K562 (cell line): ENCODE results near the gene CBX2. TPM values are rescaled to one million over a fixed set of nuclear protein-coding genes. Genes with fewer than 3 reads are reported as not detected.

ENCODE experiments used
- BDP1 ChIP-seq: IDR thresholded peaks from 3 replicates; pipeline ENCODE4 v1.6.1; 2011; ENCODE audit not compliant: insufficient read length, insufficient read depth
- BRD4 ChIP-seq: fragments of 200-600 bp; sonication (generic); IDR thresholded peaks from 2 replicates; pipeline ENCODE4 v1.6.1; 2017; ENCODE audit warnings: inconsistent platforms
- CCAR2 ChIP-seq: fragments of 200-400 bp; formaldehyde crosslinking; IDR thresholded peaks from 2 replicates; pipeline ENCODE4 v1.6.1; 2017; ENCODE audit warnings: mild to moderate bottlenecking, low read depth, low read length
- HDGF ChIP-seq: fragments of 450-650 bp; IDR thresholded peaks from 2 replicates; pipeline ENCODE4 v1.6.1; 2016
- HMBOX1 ChIP-seq: sonication (generic); IDR thresholded peaks from 2 replicates; pipeline ENCODE4 v1.6.1; 2016
- HNRNPL ChIP-seq: fragments of 200-400 bp; formaldehyde crosslinking; IDR thresholded peaks from 2 replicates; pipeline ENCODE4 v1.6.1; 2017; ENCODE audit warnings: low read depth, mild to moderate bottlenecking, low read length
- IRF1 ChIP-seq: sonication (generic); formaldehyde crosslinking; IDR thresholded peaks from 2 replicates; pipeline ENCODE4 v1.8.0; 2022; ENCODE audit warnings: missing genetic modification reagents, mild to moderate bottlenecking, borderline replicate concordance
- KAT8 ChIP-seq: fragments of 450-650 bp; IDR thresholded peaks from 2 replicates; pipeline ENCODE4 v1.6.1; 2016; ENCODE audit warnings: low read depth, mild to moderate bottlenecking
- MAFG ChIP-seq: fragments of 450-650 bp; conservative IDR thresholded peaks from 2 replicates; pipeline ENCODE4 v1.6.1; 2016; ENCODE audit warnings: missing genetic modification characterization, missing compliant biosample characterization
- MITF ChIP-seq: IDR thresholded peaks from 2 replicates; pipeline ENCODE4 v1.6.1; 2014; ENCODE audit warnings: antibody characterized with exemption
- PATZ1 ChIP-seq: fragments of 250-450 bp; sonication (Bioruptor Pico); IDR thresholded peaks from 2 replicates; pipeline ENCODE4 v1.5.0; 2020; ENCODE audit warnings: mild to moderate bottlenecking, borderline replicate concordance
- PCBP1 ChIP-seq: fragments of 200-400 bp; formaldehyde crosslinking; IDR thresholded peaks from 2 replicates; pipeline ENCODE4 v1.6.1; 2018; ENCODE audit warnings: mild to moderate bottlenecking, low read depth, low read length; ENCODE audit not compliant: poor library complexity, severe bottlenecking
- PHB2 ChIP-seq: fragments of 450-650 bp; IDR thresholded peaks from 2 replicates; pipeline ENCODE4 v1.6.1; 2017; ENCODE audit warnings: low read depth
- POLR2B ChIP-seq: fragments of 450-650 bp; IDR thresholded peaks from 2 replicates; pipeline ENCODE4 v1.6.1; 2018; ENCODE audit warnings: low read depth; ENCODE audit not compliant: partially characterized antibody
- RHOXF2B ChIP-seq: fragments of 250-450 bp; sonication (Bioruptor Pico); conservative IDR thresholded peaks from 2 replicates; pipeline ENCODE4 v1.5.1; 2021
- SMARCA5 ChIP-seq: fragments of 450-650 bp; IDR thresholded peaks from 2 replicates; pipeline ENCODE4 v1.6.1; 2016
- TCF3 ChIP-seq: sonication (generic); formaldehyde crosslinking; IDR thresholded peaks from 2 replicates; pipeline ENCODE4 v1.4.0; 2020; ENCODE audit warnings: mild to moderate bottlenecking, missing genetic modification reagents
- VEZF1 ChIP-seq: fragments of 200-800 bp; sonication (Bioruptor generic); IDR thresholded peaks from 2 replicates; pipeline ENCODE4 v1.6.1; 2017; ENCODE audit warnings: missing genetic modification characterization, missing compliant biosample characterization
- ZBTB49 ChIP-seq: sonication (generic); formaldehyde crosslinking; IDR thresholded peaks from 2 replicates; pipeline ENCODE4 v1.8.0; 2022; ENCODE audit warnings: missing genetic modification reagents, mild to moderate bottlenecking, borderline replicate concordance
- ZNF124 ChIP-seq: sonication (generic); formaldehyde crosslinking; IDR thresholded peaks from 2 replicates; pipeline ENCODE4 v1.8.1; 2022; ENCODE audit warnings: missing genetic modification reagents
- ZNF57 ChIP-seq: fragments of 450-650 bp; formaldehyde crosslinking; IDR thresholded peaks from 2 replicates; pipeline ENCODE4 v1.4.0; 2020; ENCODE audit warnings: mild to moderate bottlenecking, moderate library complexity
- ZNF717 ChIP-seq: fragments of 250-450 bp; sonication (Bioruptor Pico); IDR thresholded peaks from 2 replicates; pipeline ENCODE4 v1.5.0; 2021
- polyA plus RNA-seq, 8 experiments: library from polyadenylated mRNA; depleted of rRNA in 4 of 8; stranded (reverse) in 5 of 8; unstranded in 3 of 8; fragments of >200 nt; fragmentation: Nextera tagmentation in 2 of 8; fragmentation: Illumina TruSeq in 1 of 8; extraction: Ambion mirVana in 2 of 8; extraction: Trizol in 1 of 8; gene quantifications; 2 replicates each; pipeline versions ENCODE4 v1.2.1 to v1.2.3, GENCODE V29; 2011 to 2014; ENCODE audit warnings: inconsistent platforms in 1 of 8, missing spikeins in 1 of 8
- total RNA-seq, 7 experiments: library from RNA; depleted of rRNA in 6 of 7; stranded (reverse); fragments of >200 nt in 6 of 7; fragmentation: Illumina TruSeq in 2 of 7; extraction: Trizol in 2 of 7; gene quantifications; 2 replicates each; pipeline versions ENCODE4 v1.2.1 to v1.2.3, GENCODE V29; 2011 to 2021; ENCODE audit warnings: low replicate concordance in 1 of 7

The CBX2 gene
- total and polyA plus RNA-seq, 9 of the 15 experiments (the other 6 are each of a cell fraction or from before 2014, with no cell fraction given): 0.66 to 26.9 (median 13.9) TPM

GRCh38 chr17:79835953-79836509, 58.1 kb downstream of the CBX2 start (continued):
- TF ChIP-seq HMBOX1: no peak
- TF ChIP-seq HDGF: no peak
- no peak for TF ChIP-seq HNRNPL
- TF ChIP-seq MITF: no peak
- no peak for TF ChIP-seq PATZ1 (CRISPR knock-in tag)
- peak; percentile 86 for TF ChIP-seq VEZF1 (CRISPR knock-in tag)
- TF ChIP-seq PHB2: no peak
- no peak for TF ChIP-seq BRD4
- no peak for TF ChIP-seq RHOXF2B (CRISPR knock-in tag)
- TF ChIP-seq ZNF717 (CRISPR knock-in tag): no peak
- TF ChIP-seq POLR2B: peak; percentile 61
- no peak for TF ChIP-seq MAFG (tag)
- TF ChIP-seq TCF3 (CRISPR knock-in tag): no peak
- no peak for TF ChIP-seq BDP1
- TF ChIP-seq ZNF57: no peak
- TF ChIP-seq PCBP1: peak; percentile 52
- no peak for TF ChIP-seq ZNF124 (CRISPR knock-in tag)
- no peak for TF ChIP-seq KAT8
- no peak for TF ChIP-seq ZBTB49 (CRISPR knock-in tag)
- no peak for TF ChIP-seq SMARCA5
- no peak for TF ChIP-seq CCAR2
- TF ChIP-seq IRF1 (CRISPR knock-in tag): no peak
